Superior temporal gyrus (tissue), 1 donor: Measurements from ENCODE around the gene SYCN.

Experiments
- DNase-seq: peaks from one replicate; pipeline ENCODE4 v3.0.0-alpha.2; 2016; ENCODE audit errors: extremely low spot score

The SYCN gene

GRCh38 chr19:39171479-39172465 is 32.3 kb downstream of the SYCN start:
- no peak for DNase-seq

- DNase-seq, result no peak
These were observed 33.5 kb downstream of the SYCN start for GRCh38 chr19:39170386-39171231.

- DNase-seq, result no peak
These were observed 34.8 kb downstream of the SYCN start for GRCh38 chr19:39169143-39169810.

GRCh38 chr19:39168258-39169142 is 35.6 kb downstream of the SYCN start:
- DNase-seq, result no peak

GRCh38 chr19:39167461-39168257 is 36.4 kb downstream of the SYCN start:
- DNase-seq, result no peak

- DNase-seq, result no peak
These were observed 37.3 kb downstream of the SYCN start for GRCh38 chr19:39166571-39167391.

- no peak for DNase-seq
These were observed 38.2 kb downstream of the SYCN start for GRCh38 chr19:39165857-39166256.

- no peak for DNase-seq
These were observed 39.8 kb downstream of the SYCN start for GRCh38 chr19:39164289-39164688.

- no peak for DNase-seq
These were observed 40.4 kb downstream of the SYCN start for GRCh38 chr19:39163621-39164020.

- DNase-seq, result no peak
These were observed 41.5 kb downstream of the SYCN start for GRCh38 chr19:39162441-39163043.

GRCh38 chr19:39160889-39161672 is 43.0 kb downstream of the SYCN start:
- DNase-seq, result no peak

GRCh38 chr19:39160523-39160861 is 43.6 kb downstream of the SYCN start:
- no peak for DNase-seq

- no peak for DNase-seq
These were observed 45.3 kb downstream of the SYCN start for GRCh38 chr19:39158646-39159260.

- DNase-seq, result no peak
These were observed 46.1 kb downstream of the SYCN start for GRCh38 chr19:39157997-39158389.

GRCh38 chr19:39157275-39157996 is 46.6 kb downstream of the SYCN start:
- no peak for DNase-seq

GRCh38 chr19:39156326-39157230 is 47.5 kb downstream of the SYCN start:
- DNase-seq, result no peak
